SK-N-SH (cell line): ENCODE results near the gene CD3E. TPM values are rescaled to one million over a fixed set of nuclear protein-coding genes. Genes with fewer than 3 reads are reported as not detected.

ENCODE experiments used
- CTCF ChIA-PET: fragments of 300-600, 350-600 bp; formaldehyde crosslinking; extraction: SDS; loops from one replicate; lab custom pipeline; 2021; lab: Yijun Ruan, JAX
- POLR2A ChIA-PET: fragments of 350-600 bp; sonication (Branson Sonifier 250); formaldehyde crosslinking; extraction: SDS; loops from one replicate; lab custom pipeline; 2020; ENCODE audit warnings: antibody characterized with exemption, inconsistent platforms; lab: Yijun Ruan, JAX
- DNase-seq: peaks from one replicate; pipeline ENCODE4 v3.0.0; 2012
- H2AFZ ChIP-seq: fragments of 200-600 bp; sonication (generic); 2 replicates; pipeline ENCODE4 v1.8.1; 2016; ENCODE audit warnings: antibody characterized with exemption, mild to moderate bottlenecking, low read depth
- H3F3A ChIP-seq: fragments of 200-600 bp; sonication (generic); replicated peaks from 2 replicates; pipeline ENCODE3; 2016; ENCODE audit warnings: antibody characterized with exemption, mild to moderate bottlenecking; ENCODE audit not compliant: insufficient read depth
- H3K27ac ChIP-seq, 2 experiments: fragments of 200-500 bp in 1 of 2; fragments of 200-600 bp in 1 of 2; sonication (Bioruptor generic) in 1 of 2; sonication (generic), shearing (Covaris generic) in 1 of 2; 2 replicates each; pipeline versions ENCODE4 v1.5.1 to v1.6.1; 2014 to 2016; ENCODE audit warnings: low read depth in 2 of 2, inconsistent platforms in 1 of 2, low read length in 1 of 2, mild to moderate bottlenecking in 1 of 2, mixed read lengths in 1 of 2
- H3K27me3 ChIP-seq: fragments of 200-600 bp; sonication (generic), shearing (Covaris generic); 2 replicates; pipeline ENCODE4 v1.6.1; 2016; ENCODE audit warnings: mixed run types; ENCODE audit not compliant: insufficient read depth
- H3K36me3 ChIP-seq, 2 experiments: fragments of 200-500 bp in 1 of 2; fragments of 200-600 bp in 1 of 2; sonication (Bioruptor generic) in 1 of 2; sonication (generic) in 1 of 2; replicated peaks in 1 of 2; 2 replicates each; pipeline versions ENCODE3 to v1.5.1; 2014 to 2016; ENCODE audit warnings: low read length in 1 of 2, mild to moderate bottlenecking in 1 of 2; ENCODE audit not compliant: insufficient read depth in 2 of 2, control insufficient read depth in 1 of 2
- H3K4me1 ChIP-seq, 2 experiments: fragments of 200-500 bp in 1 of 2; fragments of 200-600 bp in 1 of 2; sonication (Bioruptor generic) in 1 of 2; sonication (generic), shearing (Covaris generic) in 1 of 2; 2 replicates each; pipeline versions ENCODE4 v1.5.1 to v1.6.1; 2014 to 2016; ENCODE audit warnings: low read depth in 1 of 2, low read length in 1 of 2, mixed run types in 1 of 2; ENCODE audit not compliant: insufficient read depth in 2 of 2, control insufficient read depth in 1 of 2
- H3K4me2 ChIP-seq: fragments of 200-600 bp; sonication (generic), shearing (Covaris generic); 2 replicates; pipeline ENCODE4 v1.6.1; 2017; ENCODE audit warnings: mixed run types
- H3K4me3 ChIP-seq, 2 experiments: fragments of 200-500 bp in 1 of 2; fragments of 200-600 bp in 1 of 2; sonication (Bioruptor generic) in 1 of 2; sonication (generic), shearing (Covaris generic) in 1 of 2; 2 replicates each; pipeline versions ENCODE4 v1.5.1 to v1.8.1; 2014 to 2016; ENCODE audit warnings: low read depth in 2 of 2, inconsistent platforms in 1 of 2, low read length in 1 of 2, mild to moderate bottlenecking in 1 of 2, mixed read lengths in 1 of 2, moderate library complexity in 1 of 2
- H3K79me2 ChIP-seq: fragments of 200-600 bp; sonication (generic); 2 replicates; pipeline ENCODE4 v1.8.1; 2017; ENCODE audit warnings: mild to moderate bottlenecking; ENCODE audit not compliant: insufficient read depth
- H3K9ac ChIP-seq: fragments of 200-600 bp; sonication (generic); 2 replicates; pipeline ENCODE4 v1.6.1; 2017; ENCODE audit warnings: mixed run types
- H3K9me2 ChIP-seq: fragments of 200-600 bp; sonication (generic); 2 replicates; pipeline ENCODE4 v1.6.1; 2017; ENCODE audit warnings: mixed run types
- H3K9me3 ChIP-seq: fragments of 200-600 bp; sonication (generic); 2 replicates; pipeline ENCODE4 v1.6.1; 2017; ENCODE audit warnings: mixed run types, mild to moderate bottlenecking, moderate library complexity
- H4K20me1 ChIP-seq: fragments of 200-600 bp; sonication (generic); 2 replicates; pipeline ENCODE4 v1.6.1; 2017; ENCODE audit warnings: mild to moderate bottlenecking, mixed run types; ENCODE audit not compliant: insufficient read depth
- CTCF ChIP-seq: fragments of 200-600 bp; sonication (generic); IDR thresholded peaks from 2 replicates; pipeline ENCODE4 v1.6.1; 2017; ENCODE audit warnings: antibody characterized with exemption, mild to moderate bottlenecking, moderate library complexity
- EP300 ChIP-seq, 2 experiments: IDR thresholded peaks; 2 replicates each; pipeline versions ENCODE4 v1.4.0 to v1.6.1; 2012; ENCODE audit warnings: borderline replicate concordance in 1 of 2, low read depth in 1 of 2, low read length in 1 of 2
- EZH2phosphoT487 ChIP-seq: fragments of 200-600 bp; sonication (generic); IDR thresholded peaks from 2 replicates; pipeline ENCODE4 v1.6.1; 2017; ENCODE audit warnings: low read depth, mixed run types, mild to moderate bottlenecking, antibody characterized with exemption, moderate library complexity, borderline replicate concordance
- FOSL2 ChIP-seq: IDR thresholded peaks from 2 replicates; pipeline ENCODE4 v1.4.0; 2012; ENCODE audit warnings: low read depth, mild to moderate bottlenecking, moderate library complexity, borderline replicate concordance
- FOXJ3 ChIP-seq: sonication (generic); formaldehyde crosslinking; IDR thresholded peaks from 2 replicates; pipeline ENCODE4 v1.5.1; 2020; ENCODE audit warnings: mild to moderate bottlenecking, missing genetic modification reagents
- GABPA ChIP-seq: IDR thresholded peaks from 2 replicates; pipeline ENCODE4 v1.4.0; 2012; ENCODE audit warnings: low read depth, mild to moderate bottlenecking
- MAX ChIP-seq: IDR thresholded peaks from 2 replicates; pipeline ENCODE4 v1.4.0; 2012; ENCODE audit warnings: low read depth
- NFIC ChIP-seq: IDR thresholded peaks from 2 replicates; pipeline ENCODE4 v1.4.0; 2012; ENCODE audit warnings: borderline replicate concordance
- NRF1 ChIP-seq: IDR thresholded peaks from 2 replicates; pipeline ENCODE4 v1.6.1; 2012; ENCODE audit warnings: low read depth, mild to moderate bottlenecking, low read length
- POLR2AphosphoS5 ChIP-seq: IDR thresholded peaks from 2 replicates; pipeline ENCODE4 v1.6.1; 2012; ENCODE audit warnings: low read depth, low read length
- RAD21 ChIP-seq: IDR thresholded peaks from 2 replicates; pipeline ENCODE4 v1.6.1; 2012; ENCODE audit warnings: mild to moderate bottlenecking, low read length
- RCOR1 ChIP-seq: fragments of 150-350 bp; IDR thresholded peaks from 2 replicates; pipeline ENCODE4 v1.6.1; 2017; ENCODE audit warnings: antibody characterized with exemption, low read length
- RFX5 ChIP-seq: IDR thresholded peaks from 2 replicates; pipeline ENCODE4 v1.6.1; 2012; ENCODE audit warnings: mild to moderate bottlenecking, improper control_type of control experiment, low read length
- TAF1 ChIP-seq: IDR thresholded peaks from 2 replicates; pipeline ENCODE4 v1.6.1; 2012; ENCODE audit warnings: low read depth, mild to moderate bottlenecking, low read length, moderate library complexity, borderline replicate concordance
- TCF12 ChIP-seq: IDR thresholded peaks from 2 replicates; pipeline ENCODE4 v1.4.0; 2012
- TEAD4 ChIP-seq: IDR thresholded peaks from 2 replicates; pipeline ENCODE4 v1.4.0; 2012; ENCODE audit warnings: mild to moderate bottlenecking, borderline replicate concordance; ENCODE audit not compliant: insufficient read depth
- USF2 ChIP-seq: fragments of 150-350 bp; IDR thresholded peaks from 2 replicates; pipeline ENCODE4 v1.6.1; 2017; ENCODE audit warnings: antibody characterized with exemption, low read length, low read depth, borderline replicate concordance
- ZBTB33 ChIP-seq: IDR thresholded peaks from 2 replicates; pipeline ENCODE4 v1.4.0; 2012; ENCODE audit warnings: low read depth, borderline replicate concordance
- WGBS: methylation state at CpG from one replicate; pipeline ENCODE4 v1.1.6; 2017; ENCODE audit warnings: low lambda C conversion rate; 5-methylcytosine and 5-hydroxymethylcytosine counted together
- polyA plus RNA-seq, 3 experiments: library from polyadenylated mRNA; depleted of rRNA; stranded (reverse); fragments of >200 nt; gene quantifications; 2 replicates each; pipeline ENCODE4 v1.2.3, GENCODE V29; 2012

Gene CD3E
- polyA plus RNA-seq, 1 of the 3 experiments (the other 2 are of a cell fraction) = not detected

GRCh38 chr11:118340449-118340848 lies 35.9 kb downstream of the CD3E start:
- DNase-seq = no peak
- no peak overlapping the region for H2AFZ ChIP-seq
- H3K4me2 ChIP-seq = no peak overlapping the region
- H3K36me3 ChIP-seq = no peaks in the 10 kb centered on the region
- ChIA-PET POLR2A (no interaction called here), CTCF (interaction anchor here (1.0 to 1.9 kb wide), 2 partner anchors 12 to 142 kb away, joined by 3 to 9 read pairs; no protein-coding TSS in a partner anchor)
- H3K9ac ChIP-seq = no peak overlapping the region
- H3K27me3 ChIP-seq = no peaks in the 10 kb centered on the region; the same call in 1 of the 2 replicates
- no peak overlapping the region for H3K4me3 ChIP-seq
- 33% methylated on average over 3 of the region's 3 CpGs for WGBS
- no peak overlapping the region for H3K27ac ChIP-seq
- H3K79me2 ChIP-seq = no peaks in the 10 kb centered on the region
- no peaks in the 10 kb centered on the region for H3K9me3 ChIP-seq
- no peak for TF ChIP-seq MAX
- no peak for TF ChIP-seq POLR2AphosphoS5
- no peak for TF ChIP-seq FOSL2
- TF ChIP-seq RAD21 = no peak
- TF ChIP-seq USF2 = no peak
- no peak for TF ChIP-seq NFIC
- no peak for TF ChIP-seq TCF12
- no peak for TF ChIP-seq TEAD4
- no peak for TF ChIP-seq TAF1
- TF ChIP-seq EZH2phosphoT487 = no peak
- TF ChIP-seq FOXJ3 (CRISPR knock-in tag) = no peak
- TF ChIP-seq ZBTB33 = no peak
- no peak for TF ChIP-seq RCOR1
- TF ChIP-seq EP300 (IDR thresholded peaks at IDR 0.05; ENCODE audit: borderline replicate concordance in 1 of 2, low read depth in 1 of 2, low read length in 1 of 2) = no peak
- TF ChIP-seq CTCF = no peak
- TF ChIP-seq GABPA = no peak
- TF ChIP-seq NRF1 = no peak
- no peak for TF ChIP-seq RFX5
- H4K20me1 ChIP-seq = no peaks in the 10 kb centered on the region
- H3K9me2 ChIP-seq = no peaks in the 10 kb centered on the region
- H3K4me1 ChIP-seq = no peaks in the 10 kb centered on the region
- no peaks in the 10 kb centered on the region for H3F3A ChIP-seq
